Keratinocyte (primary cell): ENCODE results near the gene TP53AIP1. TPM values are rescaled to one million over a fixed set of nuclear protein-coding genes. Genes with fewer than 3 reads are reported as not detected.

Experiments used
- DNase-seq: peaks from one replicate; pipeline ENCODE4 v3.0.0-alpha.2; 2011; ENCODE audit warnings: low read depth, missing footprints, low spot score
- FAIRE-seq: peaks from 2 replicates; lab custom pipeline; 2011; peaks lifted over from hg19 to GRCh38; lab: Jason Lieb, UNC
- H2AFZ ChIP-seq: 2 replicates; pipeline ENCODE4 v1.6.0; 2012; ENCODE audit warnings: low read length, control low read depth, inconsistent platforms; ENCODE audit not compliant: control insufficient read depth
- H3K27ac ChIP-seq: 2 replicates; pipeline ENCODE4 v1.5.1; 2011; ENCODE audit warnings: low read length; ENCODE audit not compliant: control insufficient read depth, insufficient read depth
- H3K27me3 ChIP-seq: 3 replicates; pipeline ENCODE4 v1.6.0; 2011; ENCODE audit warnings: low read length; ENCODE audit not compliant: control insufficient read depth, insufficient read depth; ENCODE audit errors: extremely low read depth
- H3K36me3 ChIP-seq, 2 experiments: 2 replicates in 1 of 2; 3 replicates in 1 of 2; pipeline ENCODE4 v1.5.1; 2011; ENCODE audit warnings: low read length in 2 of 2, mild to moderate bottlenecking in 1 of 2; ENCODE audit not compliant: control insufficient read depth in 2 of 2, insufficient read depth in 2 of 2; ENCODE audit errors: extremely low read depth in 1 of 2
- H3K4me1 ChIP-seq: 3 replicates; pipeline ENCODE4 v1.5.1; 2011; ENCODE audit warnings: low read length; ENCODE audit not compliant: control insufficient read depth, insufficient read depth; ENCODE audit errors: extremely low read depth
- H3K4me2 ChIP-seq: 3 replicates; pipeline ENCODE4 v1.6.0; 2011; ENCODE audit warnings: low read depth, low read length; ENCODE audit not compliant: control insufficient read depth, insufficient read depth; ENCODE audit errors: extremely low read depth
- H3K4me3 ChIP-seq, 3 experiments: fragments of 200-600 bp in 1 of 3; sonication (generic) in 1 of 3; 2 replicates in 2 of 3; 3 replicates in 1 of 3; pipeline ENCODE4 v1.5.1; 2011 to 2016; ENCODE audit warnings: low read length in 3 of 3, mild to moderate bottlenecking in 3 of 3, control low read depth in 2 of 3, inconsistent platforms in 1 of 3, low read depth in 1 of 3, mixed read lengths in 1 of 3, mixed run types in 1 of 3, moderate library complexity in 1 of 3; ENCODE audit not compliant: control insufficient read depth in 2 of 3, insufficient read depth in 2 of 3; ENCODE audit errors: extremely low read depth in 1 of 3
- H3K79me2 ChIP-seq: 2 replicates; pipeline ENCODE4 v1.6.0; 2012; ENCODE audit warnings: low read length; ENCODE audit not compliant: control insufficient read depth, insufficient read depth
- H3K9ac ChIP-seq: 3 replicates; pipeline ENCODE4 v1.6.0; 2011; ENCODE audit warnings: low read length; ENCODE audit not compliant: control insufficient read depth, insufficient read depth; ENCODE audit errors: extremely low read depth
- H3K9me1 ChIP-seq: 3 replicates; pipeline ENCODE4 v1.6.0; 2011; ENCODE audit warnings: low read length; ENCODE audit not compliant: control insufficient read depth, insufficient read depth; ENCODE audit errors: extremely low read depth
- H3K9me3 ChIP-seq: 2 replicates; pipeline ENCODE4 v1.5.1; 2012; ENCODE audit warnings: low read depth, low read length; ENCODE audit not compliant: control insufficient read depth
- H4K20me1 ChIP-seq: 3 replicates; pipeline ENCODE4 v1.6.0; 2011; ENCODE audit warnings: low read length; ENCODE audit not compliant: control insufficient read depth, insufficient read depth; ENCODE audit errors: extremely low read depth
- CTCF ChIP-seq, 3 experiments: IDR thresholded peaks in 1 of 3; conservative IDR thresholded peaks in 1 of 3; optimal IDR thresholded peaks in 1 of 3; 2 replicates in 2 of 3; 3 replicates in 1 of 3; pipeline versions ENCODE3 to v1.5.1; 2011; ENCODE audit warnings: low read length in 3 of 3, mild to moderate bottlenecking in 3 of 3, moderate library complexity in 2 of 3, control low read depth in 1 of 3, inconsistent platforms in 1 of 3; ENCODE audit not compliant: insufficient read depth in 2 of 3; ENCODE audit errors: extremely low read depth in 1 of 3
- EZH2 ChIP-seq: IDR thresholded peaks from one replicate; pipeline ENCODE4 v1.6.1; 2012; ENCODE audit warnings: inconsistent platforms, mild to moderate bottlenecking, low read length, moderate library complexity
- dilution Hi-C: fragments of 300-500 bp; cut with MboI; formaldehyde crosslinking; loops from one replicate; pipeline ENCODE4 v1.7.0; 2020; ENCODE audit warnings: low sequenced_read_pairs; ENCODE audit not compliant: extremely low pct_ligation_motif_present
- polyA plus RNA-seq, 5 experiments: library from polyadenylated mRNA; depleted of rRNA in 3 of 5; stranded (reverse) in 3 of 5; stranded (forward) in 1 of 5; unstranded in 1 of 5; fragments of >200 nt; gene quantifications; 1 replicate in 1 of 5; 2 replicates in 3 of 5; 3 replicates in 1 of 5; pipeline versions ENCODE4 v1.2.1 to v1.2.3, GENCODE V29; 2011 to 2012; ENCODE audit warnings: missing spikeins in 2 of 5, low read depth in 1 of 5, low replicate concordance in 1 of 5

TP53AIP1 gene
- polyA plus RNA-seq, 1 donor (not counting 4 experiments of a cell fraction or from before 2014, with no cell fraction given), result 37.1 TPM

DNA sequence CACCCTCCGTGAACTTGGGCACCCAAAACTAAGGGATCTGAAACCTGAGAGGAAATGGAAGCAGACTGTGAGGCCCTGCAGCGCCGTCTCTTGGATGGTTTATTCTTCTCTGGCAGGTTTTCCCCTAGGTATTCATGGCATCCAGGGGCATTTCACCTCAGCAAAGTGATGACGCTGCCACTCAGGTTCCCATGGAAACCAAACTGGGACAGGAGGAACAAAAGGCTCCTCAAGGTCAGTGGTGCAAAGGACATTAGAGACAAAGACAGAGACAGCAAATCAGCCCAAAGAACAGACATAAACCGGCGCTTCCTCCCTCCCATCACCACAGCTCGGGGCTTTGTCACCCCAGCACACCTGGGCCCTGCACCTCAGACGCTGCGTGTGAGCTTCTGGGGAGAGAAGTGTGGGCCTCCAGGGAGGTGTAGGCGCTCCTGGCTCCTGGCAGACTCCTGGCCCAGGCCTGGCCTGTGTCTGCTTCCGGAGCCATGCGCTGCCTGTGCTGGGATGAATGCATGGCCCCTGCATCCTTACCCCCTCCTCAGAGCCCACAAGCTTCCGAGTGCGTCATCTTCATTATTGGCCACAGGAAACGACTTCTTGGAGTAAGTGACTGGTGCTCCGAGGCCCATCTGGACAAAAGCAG is 5.9 kb downstream of the TP53AIP1 start:
- H3K79me2 ChIP-seq, result peaks cover 4% of the 10 kb centered on the region
- no peaks in the 10 kb centered on the region for H3K27me3 ChIP-seq
- peaks cover 2 to 8% of the 10 kb centered on the region in 2 experiments for H3K36me3 ChIP-seq
- H2AFZ ChIP-seq, result no peak overlapping the region
- no peak for TF ChIP-seq CTCF (optimal IDR thresholded peaks at IDR 0.05 in 1 of 3, IDR thresholded peaks at IDR 0.05 in 1 of 3, conservative IDR thresholded peaks at IDR 0.05 in 1 of 3; ENCODE audit: extremely low read depth in 1 of 3, insufficient read depth in 2 of 3, low read length in 3 of 3)
- no peak for TF ChIP-seq EZH2
- dilution Hi-C loops, result no loop called here
- no peak overlapping the region for H3K4me3 ChIP-seq
- DNase-seq, result no peak
- H3K9ac ChIP-seq, result no peak overlapping the region
- no peaks in the 10 kb centered on the region for H4K20me1 ChIP-seq
- peaks cover 33% of the 10 kb centered on the region for H3K4me1 ChIP-seq
- no peaks in the 10 kb centered on the region for H3K9me3 ChIP-seq
- no peak for FAIRE-seq
- no peak overlapping the region for H3K27ac ChIP-seq
- H3K9me1 ChIP-seq, result no peaks in the 10 kb centered on the region
- H3K4me2 ChIP-seq, result no peak overlapping the region

- Histone ChIP-seq H3K4me1 (peaks cover 15% of the 10 kb centered on the region), H3K9ac (no peak overlapping the region), H3K4me3 (no peak overlapping the region), H3K27me3 (no peaks in the 10 kb centered on the region), H3K27ac (no peak overlapping the region), H3K9me1 (no peaks in the 10 kb centered on the region), H3K79me2 (peaks cover 4% of the 10 kb centered on the region), H3K36me3 (peaks cover 2 to 8% of the 10 kb centered on the region in 2 experiments), H3K4me2 (no peak overlapping the region), H2AFZ (no peak overlapping the region), H4K20me1 (no peaks in the 10 kb centered on the region), H3K9me3 (no peaks in the 10 kb centered on the region)
- no peak for DNase-seq
- TF ChIP-seq CTCF (optimal IDR thresholded peaks at IDR 0.05 in 1 of 3, IDR thresholded peaks at IDR 0.05 in 1 of 3, conservative IDR thresholded peaks at IDR 0.05 in 1 of 3; ENCODE audit: extremely low read depth in 1 of 3, insufficient read depth in 2 of 3, low read length in 3 of 3) (no peak), EZH2 (no peak)
- dilution Hi-C loops, result no loop called here
- no peak for FAIRE-seq
Observed at GRCh38 chr11:128934926-128935325, 7.7 kb downstream of the TP53AIP1 start.
